NOMO-1 (cell line): ENCODE results near the gene KRTAP1-3.
"Not testable (repeated sequence)": the region's sequence is repeated elsewhere in the genome, so short reads cannot be mapped to it uniquely, and the experiment has no call there.

ENCODE experiments used
- DNase-seq, 2 experiments: peaks; one replicate each; lab custom pipeline; 2025; ENCODE audit not compliant: unreplicated experiment in 2 of 2; lab: John Stamatoyannopoulos, UW

KRTAP1-3 gene

GRCh38 chr17:41034346-41034935, at the start of gene KRTAP1-3:
KRTAP1-3 (minus strand) TSS chr17:41034874; CDS start chr17:41034821, 53 bp downstream.
- not testable (repeated sequence) for DNase-seq

- not testable (repeated sequence) for DNase-seq
These were observed 49.6 kb upstream of the KRTAP1-3 start, which contains the start of gene KRTAP4-7 for GRCh38 chr17:41084100-41084856. KRTAP4-7 (plus strand) TSS chr17:41084150; CDS start chr17:41084207, 57 bp downstream.

GRCh38 chr17:41083427-41083826, 48.8 kb upstream of the KRTAP1-3 start:
- DNase-seq: not testable (repeated sequence)

- no peak for DNase-seq
These were observed 48.0 kb upstream of the KRTAP1-3 start for GRCh38 chr17:41082626-41083025.

- DNase-seq: no peak
These were observed 42.1 kb upstream of the KRTAP1-3 start for GRCh38 chr17:41076788-41077187.

GRCh38 chr17:41073676-41074075, 39.0 kb upstream of the KRTAP1-3 start:
- no peak for DNase-seq

- DNase-seq: no peak
These were observed 37.1 kb upstream of the KRTAP1-3 start for GRCh38 chr17:41071606-41072360.

- peak in 1 of 2 experiments; percentile 56 for DNase-seq
These were observed 34.4 kb upstream of the KRTAP1-3 start for GRCh38 chr17:41069031-41069430.

GRCh38 chr17:41067281-41067680, 32.6 kb upstream of the KRTAP1-3 start:
- no peak for DNase-seq

GRCh38 chr17:41065829-41066624, 31.4 kb upstream of the KRTAP1-3 start, which contains the start of gene KRTAP2-4:
KRTAP2-4 (minus strand) TSS chr17:41065879; CDS start chr17:41065845, 34 bp downstream.
- DNase-seq: peak in 1 of 2 experiments; percentile 46

- not testable (repeated sequence) for DNase-seq
These were observed 30.5 kb upstream of the KRTAP1-3 start for GRCh38 chr17:41065016-41065689.

- no peak for DNase-seq
These were observed 29.6 kb upstream of the KRTAP1-3 start for GRCh38 chr17:41064301-41064700.

- DNase-seq: no peak
These were observed 28.8 kb upstream of the KRTAP1-3 start for GRCh38 chr17:41063449-41063848.

- no peak for DNase-seq
These were observed 27.3 kb upstream of the KRTAP1-3 start for GRCh38 chr17:41061964-41062363.

- no peak for DNase-seq
These were observed 25.5 kb upstream of the KRTAP1-3 start, which contains the start of gene KRTAP2-3 for GRCh38 chr17:41060052-41060604. KRTAP2-3 (minus strand) TSS chr17:41060114; CDS start chr17:41060050, 64 bp downstream.

GRCh38 chr17:41059276-41060051, 24.8 kb upstream of the KRTAP1-3 start:
- not testable (repeated sequence) for DNase-seq

- DNase-seq: no peak
These were observed 24.1 kb upstream of the KRTAP1-3 start for GRCh38 chr17:41058741-41059140.

GRCh38 chr17:41057547-41057946, 22.9 kb upstream of the KRTAP1-3 start:
- DNase-seq: no peak

GRCh38 chr17:41055130-41055529, 20.5 kb upstream of the KRTAP1-3 start, which contains the start of gene KRTAP2-2:
KRTAP2-2 (minus strand) TSS chr17:41055230; CDS start chr17:41055211, 19 bp downstream.
- not testable (repeated sequence) for DNase-seq
